Peyer's patch (tissue), 4 donors: ENCODE measurements around the gene NEK4. TPM values are rescaled to one million over a fixed set of nuclear protein-coding genes. Genes with fewer than 3 reads are reported as not detected.

Experiments used
- DNase-seq, 3 donors: peaks; one replicate each; pipeline ENCODE4 v3.0.0-alpha.2; 2017 to 2019
- H3K27ac ChIP-seq, 4 donors: fragments of 200-600 bp; sonication (generic); one replicate each; pipeline ENCODE4 v1.5.1; 2016 to 2019
- H3K27me3 ChIP-seq, 2 donors: fragments of 200-600 bp; sonication (generic); one replicate each; pipeline ENCODE4 v1.5.1; 2019
- H3K36me3 ChIP-seq, 3 donors: fragments of 200-600 bp; sonication (generic); one replicate each; pipeline ENCODE4 v1.5.1; 2016 to 2019
- H3K4me1 ChIP-seq, 4 donors: fragments of 200-600 bp; sonication (generic); one replicate each; pipeline ENCODE4 v1.5.1; 2016 to 2019
- H3K4me3 ChIP-seq, 4 donors: fragments of 200-600 bp; sonication (generic); 1 replicate in 3 of 4; 2 replicates in 1 of 4; pipeline ENCODE4 v1.5.1; 2016 to 2019; ENCODE audit warnings: mild to moderate bottlenecking in 1 of 4
- H3K9me3 ChIP-seq, 4 donors: fragments of 200-600 bp; sonication (generic); one replicate each; pipeline ENCODE4 v1.5.1; 2016 to 2019; ENCODE audit warnings: mild to moderate bottlenecking in 1 of 4
- POLR2A ChIP-seq, 2 donors: fragments of 450-650 bp; IDR thresholded peaks; one replicate each; pipeline ENCODE4 v1.5.1; 2017; ENCODE audit warnings: antibody characterized with exemption in 2 of 2, mild to moderate bottlenecking in 2 of 2, moderate library complexity in 2 of 2
- total RNA-seq, 4 donors: library from RNA; depleted of rRNA; stranded (reverse); fragments of >200 nt; gene quantifications; one replicate each; pipeline ENCODE4 v1.1.0, GENCODE V29; 2016
- TF ChIP-seq, protein P1 (sequence below), 6 experiments: fragments of 450-650 bp in 4 of 6; fragments of 200-600 bp in 2 of 6; sonication (generic) in 1 of 6; IDR thresholded peaks; one replicate each; pipeline ENCODE4 v1.5.1; 2017 to 2019; ENCODE audit warnings: antibody characterized with exemption in 6 of 6, mild to moderate bottlenecking in 3 of 6, moderate library complexity in 1 of 6

NEK4 gene
- total RNA-seq, 4 donors from 2014 or later = 16.5 to 39.6 (median 20.6) TPM

DNA sequence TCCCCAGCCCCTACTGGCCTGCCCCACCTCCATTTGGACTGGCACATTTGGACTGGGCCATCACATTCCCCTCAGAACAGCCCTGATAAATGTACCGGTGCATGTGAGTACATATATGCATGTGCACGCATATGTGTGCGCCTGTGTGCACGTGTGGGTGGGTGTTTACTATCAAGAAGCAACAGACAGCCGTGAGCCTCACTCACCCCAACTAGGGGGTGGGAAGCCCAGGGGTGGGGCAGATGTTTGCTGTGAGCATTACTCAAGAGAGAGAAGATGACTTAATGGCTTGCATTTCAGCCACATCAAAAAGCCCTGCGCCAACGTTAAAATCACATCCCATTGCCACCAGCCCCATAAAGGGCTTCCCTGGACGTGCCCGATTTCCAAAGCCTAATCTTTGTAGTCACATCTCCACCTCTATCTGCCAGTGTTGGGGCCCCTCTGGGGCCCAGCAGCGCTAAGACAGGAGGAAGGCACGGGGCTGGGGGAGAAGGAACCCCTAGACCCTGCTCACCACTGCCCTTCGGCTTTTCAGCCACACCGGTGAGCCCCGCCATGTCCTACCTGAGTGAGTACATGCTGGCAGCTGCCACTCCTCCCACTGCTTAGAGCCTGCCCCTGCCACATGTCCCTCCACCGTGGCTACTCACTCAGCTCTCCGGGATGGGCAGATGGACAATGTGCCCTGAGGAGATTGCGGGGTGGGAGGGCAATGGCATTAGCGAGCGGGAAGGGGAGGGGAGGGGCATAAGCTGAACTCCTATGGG, 34.7 kb upstream of the NEK4 start:
- Histone ChIP-seq H3K27ac (no peak overlapping the region), H3K27me3 (no peaks in the 10 kb centered on the region), H3K4me1 (no peaks in the 10 kb centered on the region), H3K36me3 (no peaks in the 10 kb centered on the region), H3K4me3 (no peak overlapping the region), H3K9me3 (no peaks in the 10 kb centered on the region)
- TF ChIP-seq POLR2A (IDR thresholded peaks at IDR 0.05) = no peak
- TF ChIP-seq, protein P1, sequence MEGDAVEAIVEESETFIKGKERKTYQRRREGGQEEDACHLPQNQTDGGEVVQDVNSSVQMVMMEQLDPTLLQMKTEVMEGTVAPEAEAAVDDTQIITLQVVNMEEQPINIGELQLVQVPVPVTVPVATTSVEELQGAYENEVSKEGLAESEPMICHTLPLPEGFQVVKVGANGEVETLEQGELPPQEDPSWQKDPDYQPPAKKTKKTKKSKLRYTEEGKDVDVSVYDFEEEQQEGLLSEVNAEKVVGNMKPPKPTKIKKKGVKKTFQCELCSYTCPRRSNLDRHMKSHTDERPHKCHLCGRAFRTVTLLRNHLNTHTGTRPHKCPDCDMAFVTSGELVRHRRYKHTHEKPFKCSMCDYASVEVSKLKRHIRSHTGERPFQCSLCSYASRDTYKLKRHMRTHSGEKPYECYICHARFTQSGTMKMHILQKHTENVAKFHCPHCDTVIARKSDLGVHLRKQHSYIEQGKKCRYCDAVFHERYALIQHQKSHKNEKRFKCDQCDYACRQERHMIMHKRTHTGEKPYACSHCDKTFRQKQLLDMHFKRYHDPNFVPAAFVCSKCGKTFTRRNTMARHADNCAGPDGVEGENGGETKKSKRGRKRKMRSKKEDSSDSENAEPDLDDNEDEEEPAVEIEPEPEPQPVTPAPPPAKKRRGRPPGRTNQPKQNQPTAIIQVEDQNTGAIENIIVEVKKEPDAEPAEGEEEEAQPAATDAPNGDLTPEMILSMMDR (IDR thresholded peaks at IDR 0.05) = no peak
- DNase-seq = no peak

DNA sequence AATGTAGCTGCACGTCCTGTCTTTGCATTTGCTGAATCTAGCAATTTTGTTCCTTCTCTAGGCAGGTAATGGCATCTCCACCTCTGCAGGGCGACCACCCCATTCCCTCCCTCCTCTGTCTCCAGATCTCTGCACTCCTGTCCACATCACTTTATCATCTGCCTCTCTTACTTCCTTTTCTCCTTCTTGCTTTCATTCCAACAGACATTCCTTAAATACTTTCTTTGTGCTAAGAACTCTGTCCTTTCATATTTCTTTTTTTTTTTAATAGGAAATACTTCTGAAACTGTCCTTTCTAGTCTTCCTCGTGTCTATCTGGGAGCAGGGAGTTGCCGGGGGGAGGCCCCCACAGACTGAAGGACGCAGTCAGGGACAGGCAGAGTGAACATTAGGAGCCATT, 31.1 kb upstream of the NEK4 start:
- no peaks in the 10 kb centered on the region for H3K9me3 ChIP-seq
- H3K4me1 ChIP-seq = no peaks in the 10 kb centered on the region
- no peaks in the 10 kb centered on the region for H3K36me3 ChIP-seq
- H3K4me3 ChIP-seq = no peak overlapping the region
- no peak for DNase-seq
- no peak overlapping the region for H3K27ac ChIP-seq
- H3K27me3 ChIP-seq = no peaks in the 10 kb centered on the region
- TF ChIP-seq, protein P1 (IDR thresholded peaks at IDR 0.05) = no peak
- no peak for TF ChIP-seq POLR2A (IDR thresholded peaks at IDR 0.05)

DNA sequence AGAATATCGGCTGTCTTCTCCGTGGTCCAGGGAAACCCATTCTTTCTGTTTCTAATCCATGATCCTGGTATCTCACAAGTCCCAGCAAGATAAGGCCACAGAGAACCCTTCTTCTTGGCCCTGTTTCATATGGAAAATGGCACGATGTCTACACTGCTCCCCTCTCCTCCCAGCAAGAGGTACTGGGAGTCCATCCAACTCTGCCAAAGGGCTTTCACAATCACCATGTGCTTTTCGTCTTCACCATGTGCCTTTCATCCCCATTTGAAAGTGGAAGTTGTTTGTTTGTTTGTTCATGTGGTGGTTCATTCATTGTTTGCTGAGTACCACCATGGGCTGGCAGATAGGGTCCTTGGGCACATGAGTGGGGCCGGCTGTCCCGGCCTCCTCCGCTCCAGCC, 29.3 kb upstream of the NEK4 start:
- no peak overlapping the region for H3K4me3 ChIP-seq
- no peaks in the 10 kb centered on the region for H3K27me3 ChIP-seq
- TF ChIP-seq, protein P1 (IDR thresholded peaks at IDR 0.05) = no peak
- TF ChIP-seq POLR2A (IDR thresholded peaks at IDR 0.05) = no peak
- DNase-seq = no peak
- no peaks in the 10 kb centered on the region for H3K4me1 ChIP-seq
- H3K36me3 ChIP-seq = no peaks in the 10 kb centered on the region
- H3K9me3 ChIP-seq = no peaks in the 10 kb centered on the region
- H3K27ac ChIP-seq = no peak overlapping the region

DNA sequence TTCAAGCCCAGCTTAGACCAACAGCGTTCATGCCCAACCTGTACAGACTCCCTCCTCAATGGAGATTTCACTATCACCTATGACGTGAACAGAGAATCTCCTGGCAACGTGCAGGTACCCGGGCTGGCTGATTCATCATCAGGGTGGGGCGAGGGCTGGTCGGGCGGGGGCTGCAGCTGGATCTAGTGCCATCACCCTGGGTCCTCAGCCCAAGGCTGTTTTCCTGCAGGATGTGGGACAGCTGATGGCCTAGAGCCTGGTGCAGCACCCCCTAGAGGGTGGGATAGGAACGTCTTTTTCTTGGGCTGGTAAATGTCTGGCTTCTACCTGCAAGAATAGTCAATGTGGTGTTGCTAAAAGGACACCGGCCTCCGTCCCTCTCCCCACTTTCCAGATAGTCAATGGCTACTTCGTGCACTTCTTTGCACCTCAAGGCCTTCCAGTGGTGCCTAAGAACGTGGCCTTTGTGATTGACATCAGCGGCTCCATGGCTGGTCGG, 28.3 kb upstream of the NEK4 start:
- no peaks in the 10 kb centered on the region for H3K27me3 ChIP-seq
- DNase-seq = no peak
- no peak overlapping the region for H3K4me3 ChIP-seq
- H3K27ac ChIP-seq = no peak overlapping the region
- H3K9me3 ChIP-seq = no peaks in the 10 kb centered on the region
- no peaks in the 10 kb centered on the region for H3K4me1 ChIP-seq
- H3K36me3 ChIP-seq = no peaks in the 10 kb centered on the region
- no peak for TF ChIP-seq POLR2A (IDR thresholded peaks at IDR 0.05)
- TF ChIP-seq, protein P1 (IDR thresholded peaks at IDR 0.05) = peak in 4 of 6 experiments; percentile 32 to 40 (median 36)

DNA sequence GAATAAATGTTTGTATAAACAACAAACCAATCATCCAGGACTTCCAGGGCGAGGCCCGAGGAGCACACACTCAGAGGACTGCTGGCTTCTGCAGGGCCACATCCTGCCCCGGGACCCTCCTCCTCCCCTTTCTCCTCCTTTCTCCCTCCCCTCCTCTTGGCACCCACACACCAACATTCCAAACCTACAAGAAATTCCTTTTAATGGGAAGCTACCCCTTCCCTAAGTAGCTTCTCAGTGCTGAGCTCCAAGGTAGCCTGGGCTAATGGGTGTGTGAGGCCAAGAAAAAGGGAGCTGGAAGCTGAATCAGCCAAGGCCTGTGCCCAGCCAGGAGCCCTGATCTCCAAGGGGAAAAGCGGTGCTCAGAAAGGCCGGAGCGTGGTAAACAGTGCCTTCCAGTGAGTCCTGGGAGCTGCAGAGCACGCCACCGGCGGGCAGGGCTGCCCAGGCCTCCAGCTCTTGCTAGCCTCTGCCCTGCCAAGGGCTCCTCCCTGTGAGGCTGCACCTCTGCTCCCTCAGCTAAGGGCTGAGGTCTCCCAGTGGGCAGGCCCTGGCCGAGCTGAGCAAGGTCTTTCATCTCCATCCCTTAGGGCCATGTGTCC, 27.7 kb upstream of the NEK4 start:
- no peak for DNase-seq
- Histone ChIP-seq H3K9me3 (no peaks in the 10 kb centered on the region), H3K27ac (no peak overlapping the region), H3K36me3 (no peaks in the 10 kb centered on the region), H3K27me3 (no peaks in the 10 kb centered on the region), H3K4me3 (no peak overlapping the region), H3K4me1 (no peaks in the 10 kb centered on the region)
- TF ChIP-seq, protein P1 (IDR thresholded peaks at IDR 0.05) = no peak
- TF ChIP-seq POLR2A (IDR thresholded peaks at IDR 0.05) = no peak
